OCI-LY1 (cell line): ENCODE measurements around the gene SALL3.

Source experiments
- H2AFZ ChIP-seq: fragments of 200-600 bp; sonication (generic), shearing (Covaris generic); 2 replicates; pipeline ENCODE4 v1.6.0; 2014; ENCODE audit warnings: antibody characterized with exemption, mild to moderate bottlenecking, low read length
- H3F3A ChIP-seq: fragments of 200-600 bp; sonication (generic), shearing (Covaris generic); 2 replicates; pipeline ENCODE4 v1.6.0; 2014; ENCODE audit warnings: mild to moderate bottlenecking, antibody characterized with exemption, low read length, moderate library complexity; ENCODE audit not compliant: insufficient read depth
- H3K27ac ChIP-seq: fragments of 200-600 bp; sonication (generic); 2 replicates; pipeline ENCODE4 v1.5.1; 2014; ENCODE audit warnings: low read length, mixed run types, mild to moderate bottlenecking, low read depth; ENCODE audit not compliant: poor library complexity, severe bottlenecking
- H3K27me3 ChIP-seq: fragments of 200-600 bp; sonication (generic); 2 replicates; pipeline ENCODE4 v1.6.0; 2014; ENCODE audit warnings: antibody characterized with exemption, mild to moderate bottlenecking, low read length, moderate library complexity; ENCODE audit not compliant: insufficient read depth
- H3K36me3 ChIP-seq: fragments of 200-600 bp; sonication (generic); 2 replicates; pipeline ENCODE4 v1.6.1; 2014; ENCODE audit warnings: mild to moderate bottlenecking, antibody characterized with exemption, low read length, moderate library complexity, mixed read lengths; ENCODE audit not compliant: insufficient read depth
- H3K4me1 ChIP-seq: fragments of 200-600 bp; sonication (generic); 2 replicates; pipeline ENCODE4 v1.5.1; 2014; ENCODE audit warnings: mild to moderate bottlenecking, low read length, moderate library complexity; ENCODE audit not compliant: insufficient read depth, severe bottlenecking
- H3K4me2 ChIP-seq: fragments of 200-600 bp; sonication (generic), shearing (Covaris generic); 2 replicates; pipeline ENCODE4 v1.6.1; 2014; ENCODE audit warnings: low read length
- H3K4me3 ChIP-seq: fragments of 200-600 bp; sonication (generic); 2 replicates; pipeline ENCODE4 v1.5.1; 2014; ENCODE audit warnings: low read length, low read depth, mild to moderate bottlenecking, mixed read lengths; ENCODE audit not compliant: poor library complexity, severe bottlenecking
- H3K79me2 ChIP-seq: fragments of 200-600 bp; shearing (Covaris generic); 2 replicates; pipeline ENCODE4 v1.6.1; 2016; ENCODE audit warnings: mixed run types, low read length, mixed read lengths; ENCODE audit not compliant: insufficient read depth
- H3K9ac ChIP-seq: fragments of 200-600 bp; sonication (generic), shearing (Covaris generic); 2 replicates; pipeline ENCODE4 v1.6.1; 2014; ENCODE audit warnings: mild to moderate bottlenecking, low read length, mixed read lengths
- H3K9me2 ChIP-seq: fragments of 200-600 bp; sonication (generic), shearing (Covaris generic); 2 replicates; pipeline ENCODE4 v1.6.1; 2014; ENCODE audit warnings: low read depth, mild to moderate bottlenecking, low read length, mixed read lengths
- H3K9me3 ChIP-seq: fragments of 200-600 bp; shearing (Covaris generic); 2 replicates; pipeline ENCODE4 v1.6.1; 2014; ENCODE audit warnings: low read length, mixed read lengths
- H4K20me1 ChIP-seq: fragments of 200-600 bp; sonication (generic), shearing (Covaris generic); 2 replicates; pipeline ENCODE4 v1.6.0; 2016; ENCODE audit warnings: mild to moderate bottlenecking, low read length; ENCODE audit not compliant: insufficient read depth
- CTCF ChIP-seq: fragments of 200-600 bp; sonication (generic), shearing (Covaris generic); IDR thresholded peaks from 2 replicates; pipeline ENCODE4 v1.5.1; 2017; ENCODE audit warnings: mild to moderate bottlenecking, antibody characterized with exemption, low read length, moderate library complexity, mixed read lengths
- EZH2 ChIP-seq: fragments of 200-600 bp; sonication (generic), shearing (Covaris generic); IDR thresholded peaks from 2 replicates; pipeline ENCODE4 v1.8.0; 2017; ENCODE audit warnings: borderline replicate concordance, mixed run types, mild to moderate bottlenecking, antibody characterized with exemption, low read length, moderate library complexity, mixed read lengths

SALL3 gene

GRCh38 chr18:78993014-78993926 is 13.7 kb downstream of the SALL3 start:
- Histone ChIP-seq H3K36me3 (no peaks in the 10 kb centered on the region), H3K4me3 (no peak overlapping the region), H3K79me2 (no peaks in the 10 kb centered on the region)

GRCh38 chr18:78994000-78994399 is 14.4 kb downstream of the SALL3 start:
- TF ChIP-seq EZH2 (no peak), CTCF (no peak)
- H3K4me3 ChIP-seq, result no peak overlapping the region

More at GRCh38 chr18:78993014-78993926, 13.7 kb downstream of the SALL3 start:
- Histone ChIP-seq H3K9ac (no peak overlapping the region), H3K9me2 (no peaks in the 10 kb centered on the region), H3K9me3 (no peaks in the 10 kb centered on the region), H3K4me1 (no peaks in the 10 kb centered on the region), H3K27ac (no peak overlapping the region), H3F3A (no peaks in the 10 kb centered on the region), H3K4me2 (no peak overlapping the region), H4K20me1 (no peaks in the 10 kb centered on the region), H3K27me3 (no peaks in the 10 kb centered on the region), H2AFZ (no peak overlapping the region)
- TF ChIP-seq CTCF (no peak), EZH2 (no peak)

GRCh38 chr18:78994531-78994930 is 14.9 kb downstream of the SALL3 start:
- no peaks in the 10 kb centered on the region for H3K9me2 ChIP-seq
- no peaks in the 10 kb centered on the region for H3K4me1 ChIP-seq
- no peaks in the 10 kb centered on the region for H4K20me1 ChIP-seq
- no peak overlapping the region for H3K4me2 ChIP-seq
- no peak overlapping the region for H3K4me3 ChIP-seq
- H3K9me3 ChIP-seq, result no peaks in the 10 kb centered on the region
- no peaks in the 10 kb centered on the region for H3F3A ChIP-seq
- H3K27ac ChIP-seq, result no peak overlapping the region
- H2AFZ ChIP-seq, result no peak overlapping the region
- H3K9ac ChIP-seq, result no peak overlapping the region
- TF ChIP-seq EZH2 (no peak), CTCF (no peak)
- no peaks in the 10 kb centered on the region for H3K79me2 ChIP-seq
- 0 out of 2 replicates have a peak, but pooled peaks cover 3% of the 10 kb centered on the region for H3K27me3 ChIP-seq
- H3K36me3 ChIP-seq, result no peaks in the 10 kb centered on the region

More at GRCh38 chr18:78994000-78994399, 14.4 kb downstream of the SALL3 start:
- H3K79me2 ChIP-seq, result no peaks in the 10 kb centered on the region
- 0 out of 2 replicates have a peak, but pooled peaks cover under 1% of the 10 kb centered on the region for H3K27me3 ChIP-seq
- H3K9me2 ChIP-seq, result no peaks in the 10 kb centered on the region
- H4K20me1 ChIP-seq, result no peaks in the 10 kb centered on the region
- H3F3A ChIP-seq, result no peaks in the 10 kb centered on the region
- no peak overlapping the region for H3K4me2 ChIP-seq
- no peaks in the 10 kb centered on the region for H3K4me1 ChIP-seq
- H2AFZ ChIP-seq, result no peak overlapping the region
- H3K27ac ChIP-seq, result no peak overlapping the region
- no peaks in the 10 kb centered on the region for H3K36me3 ChIP-seq
- no peak overlapping the region for H3K9ac ChIP-seq
- no peaks in the 10 kb centered on the region for H3K9me3 ChIP-seq
